GM12878 (cell line): ENCODE measurements around the gene CFAP57. TPM values are rescaled to one million over a fixed set of nuclear protein-coding genes. Genes with fewer than 3 reads are reported as not detected.
A peak's percentile ranks its signal among the peaks of the same experiment; 100 is the strongest.

ENCODE experiments used
- ATAC-seq: fragments of 200-7000 bp; cut with Tn5 transposase; 3 replicates; pipeline ENCODE4 v1.9.1; 2020; ENCODE audit warnings: mild to moderate bottlenecking, moderate library complexity
- BruUV-seq: library from RNA; stranded (reverse); fragments of 400-500 nt; replicated peaks from 2 replicates; lab custom pipeline; 2021; lab: Mats Ljungman, UMichigan
- CTCF ChIA-PET: fragments of 300-600 bp; sonication (Branson Sonifier 250); formaldehyde crosslinking; extraction: SDS; loops from one replicate; lab custom pipeline; 2021; ENCODE audit warnings: inconsistent platforms; lab: Yijun Ruan, JAX
- POLR2A ChIA-PET: fragments of 350-600 bp; formaldehyde crosslinking; extraction: SDS; loops from one replicate; lab custom pipeline; 2021; ENCODE audit warnings: inconsistent platforms; lab: Charles Lee
- RAD21 ChIA-PET: fragments of 300-600 bp; sonication (Branson Sonifier 250); formaldehyde crosslinking; loops from one replicate; lab custom pipeline; 2023; ENCODE audit warnings: antibody characterized with exemption; ENCODE audit not compliant: unreplicated experiment; lab: Charles Lee
- SMC1A ChIA-PET: fragments of 300-600 bp; sonication (Branson Sonifier 250); formaldehyde crosslinking; loops from one replicate; lab custom pipeline; 2023; ENCODE audit not compliant: unreplicated experiment, uncharacterized antibody; lab: Charles Lee
- DNase-seq: peaks from one replicate; pipeline ENCODE4 v3.0.0-alpha.2; 2011; ENCODE audit warnings: low read depth, low spot score
- FAIRE-seq: peaks from 3 replicates; lab custom pipeline; 2011; peaks lifted over from hg19 to GRCh38; lab: Jason Lieb, UNC
- H2AFZ ChIP-seq: 2 replicates; pipeline ENCODE4 v1.6.0; 2011; ENCODE audit warnings: low read depth, low read length, control low read depth; ENCODE audit not compliant: control insufficient read depth
- H3K27ac ChIP-seq: 2 replicates; pipeline ENCODE4 v1.5.1; 2011; ENCODE audit warnings: control low read depth; ENCODE audit not compliant: control insufficient read depth, insufficient read depth
- H3K27me3 ChIP-seq, 2 experiments: replicated peaks in 1 of 2; 2 replicates each; pipeline versions ENCODE4 v1.6.0 to v1.6.1; 2011; ENCODE audit warnings: low read length in 1 of 2; ENCODE audit not compliant: control insufficient read depth in 2 of 2, insufficient read depth in 2 of 2
- H3K36me3 ChIP-seq, 2 experiments: 2 replicates each; pipeline ENCODE4 v1.5.1; 2011; ENCODE audit warnings: low read length in 1 of 2; ENCODE audit not compliant: control insufficient read depth in 2 of 2, insufficient read depth in 2 of 2
- H3K4me1 ChIP-seq: 2 replicates; pipeline ENCODE4 v1.6.1; 2011; ENCODE audit warnings: mild to moderate bottlenecking, low read length, moderate library complexity, mixed read lengths; ENCODE audit not compliant: control insufficient read depth, insufficient read depth
- H3K4me2 ChIP-seq: 2 replicates; pipeline ENCODE4 v1.6.0; 2011; ENCODE audit warnings: control low read depth; ENCODE audit not compliant: control insufficient read depth, insufficient read depth
- H3K4me3 ChIP-seq: fragments of 200-600 bp; sonication (generic); 2 replicates; pipeline ENCODE4 v1.5.1; 2016
- H3K79me2 ChIP-seq: 2 replicates; pipeline ENCODE4 v1.6.0; 2011; ENCODE audit warnings: low read length; ENCODE audit not compliant: control insufficient read depth, insufficient read depth
- H3K9ac ChIP-seq: 2 replicates; pipeline ENCODE4 v1.8.0; 2011; ENCODE audit warnings: low read length, control low read depth, mixed read lengths; ENCODE audit not compliant: control insufficient read depth, insufficient read depth
- H3K9me3 ChIP-seq: replicated peaks from 3 replicates; pipeline ENCODE4 v1.5.1; 2011; ENCODE audit warnings: mild to moderate bottlenecking, low read length; ENCODE audit not compliant: control insufficient read depth, insufficient read depth
- H4K20me1 ChIP-seq: 2 replicates; pipeline ENCODE4 v1.6.0; 2011; ENCODE audit not compliant: control insufficient read depth, insufficient read depth
- BMI1 ChIP-seq: fragments of 450-650 bp; IDR thresholded peaks from 2 replicates; pipeline ENCODE4 v1.6.1; 2016; ENCODE audit warnings: mild to moderate bottlenecking, moderate library complexity, borderline replicate concordance
- CHD4 ChIP-seq: fragments of 200-600 bp; sonication (generic); IDR thresholded peaks from 2 replicates; pipeline ENCODE4 v1.6.1; 2016; ENCODE audit warnings: mild to moderate bottlenecking
- HSF1 ChIP-seq: fragments of 150-350 bp; IDR thresholded peaks from 2 replicates; pipeline ENCODE4 v1.6.1; 2014; ENCODE audit warnings: mild to moderate bottlenecking, low read depth, low read length
- IRF5 ChIP-seq: fragments of 450-650 bp; IDR thresholded peaks from 2 replicates; pipeline ENCODE4 v1.6.1; 2017; ENCODE audit warnings: borderline replicate concordance
- KAT2A ChIP-seq: conservative IDR thresholded peaks from 2 replicates; pipeline ENCODE4 v1.6.1; 2011; ENCODE audit warnings: low read depth, low read length; ENCODE audit not compliant: control insufficient read depth
- MTA2 ChIP-seq: fragments of 450-650 bp; IDR thresholded peaks from 2 replicates; pipeline ENCODE4 v1.6.1; 2016; ENCODE audit warnings: low read depth, mild to moderate bottlenecking, moderate library complexity
- MYB ChIP-seq: fragments of 150-350 bp; IDR thresholded peaks from 2 replicates; pipeline ENCODE4 v1.6.1; 2014; ENCODE audit warnings: mild to moderate bottlenecking, low read depth, low read length, borderline replicate concordance
- NR2C2 ChIP-seq: IDR thresholded peaks from 2 replicates; pipeline ENCODE4 v1.6.1; 2011; ENCODE audit warnings: borderline replicate concordance, low read depth; ENCODE audit not compliant: control insufficient read depth, insufficient read length
- SIN3A ChIP-seq: IDR thresholded peaks from 2 replicates; pipeline ENCODE4 v1.6.1; 2012; ENCODE audit warnings: low read depth, low read length, improper control_type of control experiment
- SMARCA5 ChIP-seq: fragments of 450-650 bp; IDR thresholded peaks from 2 replicates; pipeline ENCODE4 v1.6.1; 2017; ENCODE audit warnings: mild to moderate bottlenecking
- SPI1 ChIP-seq: IDR thresholded peaks from 2 replicates; pipeline ENCODE4 v1.6.1; 2011; ENCODE audit warnings: low read depth, mild to moderate bottlenecking, low read length, moderate library complexity, borderline replicate concordance; ENCODE audit not compliant: insufficient read depth
- whole genome bisulfite sequencing: methylation state at CpG from one replicate; pipeline ENCODE4 v1.1.6; 2016; ENCODE audit warnings: low lambda C conversion rate; ENCODE audit not compliant: insufficient replicate concordance, insufficient coverage; ENCODE audit errors: missing lambda C conversion rate; 5-methylcytosine and 5-hydroxymethylcytosine counted together
- in situ Hi-C: fragments of 300-500 bp; cut with MboI; formaldehyde crosslinking; loops from 9 replicates; pipeline ENCODE4 v1.14.3; 2018; ENCODE audit warnings: mixed read lengths
- intact Hi-C: fragments of 100-400 bp; cut with micrococcal nuclease; formaldehyde crosslinking; loops from one replicate; pipeline ENCODE4 v1.14.2; 2022; ENCODE audit not compliant: unreplicated experiment
- polyA plus RNA-seq, 11 experiments: library from polyadenylated mRNA; depleted of rRNA in 4 of 11; unstranded in 6 of 11; stranded (reverse) in 5 of 11; fragments of >200 nt; fragmentation: Nextera tagmentation in 4 of 11; fragmentation: Illumina TruSeq in 1 of 11; extraction: Ambion mirVana in 4 of 11; extraction: Trizol in 1 of 11; gene quantifications; 1 replicate in 1 of 11; 2 replicates in 10 of 11; pipeline versions ENCODE4 v1.2.1 to v1.2.3, GENCODE V29; 2011 to 2016; ENCODE audit warnings: inconsistent platforms in 2 of 11, missing spikeins in 2 of 11, low read depth in 1 of 11
- total RNA-seq, 4 experiments: library from RNA; depleted of rRNA in 3 of 4; stranded (reverse); fragments of >200 nt in 3 of 4; fragmentation: Illumina TruSeq in 1 of 4; extraction: Trizol in 1 of 4; gene quantifications; 2 replicates each; pipeline versions ENCODE4 v1.2.1 to v1.2.3, GENCODE V29; 2013 to 2021
- TF ChIP-seq, protein P1 (sequence below): IDR thresholded peaks from 2 replicates; pipeline ENCODE4 v1.6.1; 2012; ENCODE audit warnings: improper control_type of control experiment, low read depth, low read length; ENCODE audit not compliant: insufficient replicate concordance

The CFAP57 gene
- total and polyA plus RNA-seq, 10 of the 15 experiments (the other 5 are each of a cell fraction or from before 2014, with no cell fraction given), result 0.45 to 4.8 (median 1.3) TPM

- RAD21 ChIA-PET, result no interaction called here
- no TSS peak for BruUV-seq
- no peak for TF ChIP-seq SIN3A
- no peak for TF ChIP-seq KAT2A
- TF ChIP-seq CHD4, result no peak
- no peak for TF ChIP-seq SMARCA5
- TF ChIP-seq MYB, result no peak
- TF ChIP-seq BMI1, result no peak
- no peak for TF ChIP-seq SPI1
- TF ChIP-seq HSF1, result no peak
- no peak for TF ChIP-seq MTA2
- TF ChIP-seq NR2C2, result no peak
- TF ChIP-seq, protein P1, sequence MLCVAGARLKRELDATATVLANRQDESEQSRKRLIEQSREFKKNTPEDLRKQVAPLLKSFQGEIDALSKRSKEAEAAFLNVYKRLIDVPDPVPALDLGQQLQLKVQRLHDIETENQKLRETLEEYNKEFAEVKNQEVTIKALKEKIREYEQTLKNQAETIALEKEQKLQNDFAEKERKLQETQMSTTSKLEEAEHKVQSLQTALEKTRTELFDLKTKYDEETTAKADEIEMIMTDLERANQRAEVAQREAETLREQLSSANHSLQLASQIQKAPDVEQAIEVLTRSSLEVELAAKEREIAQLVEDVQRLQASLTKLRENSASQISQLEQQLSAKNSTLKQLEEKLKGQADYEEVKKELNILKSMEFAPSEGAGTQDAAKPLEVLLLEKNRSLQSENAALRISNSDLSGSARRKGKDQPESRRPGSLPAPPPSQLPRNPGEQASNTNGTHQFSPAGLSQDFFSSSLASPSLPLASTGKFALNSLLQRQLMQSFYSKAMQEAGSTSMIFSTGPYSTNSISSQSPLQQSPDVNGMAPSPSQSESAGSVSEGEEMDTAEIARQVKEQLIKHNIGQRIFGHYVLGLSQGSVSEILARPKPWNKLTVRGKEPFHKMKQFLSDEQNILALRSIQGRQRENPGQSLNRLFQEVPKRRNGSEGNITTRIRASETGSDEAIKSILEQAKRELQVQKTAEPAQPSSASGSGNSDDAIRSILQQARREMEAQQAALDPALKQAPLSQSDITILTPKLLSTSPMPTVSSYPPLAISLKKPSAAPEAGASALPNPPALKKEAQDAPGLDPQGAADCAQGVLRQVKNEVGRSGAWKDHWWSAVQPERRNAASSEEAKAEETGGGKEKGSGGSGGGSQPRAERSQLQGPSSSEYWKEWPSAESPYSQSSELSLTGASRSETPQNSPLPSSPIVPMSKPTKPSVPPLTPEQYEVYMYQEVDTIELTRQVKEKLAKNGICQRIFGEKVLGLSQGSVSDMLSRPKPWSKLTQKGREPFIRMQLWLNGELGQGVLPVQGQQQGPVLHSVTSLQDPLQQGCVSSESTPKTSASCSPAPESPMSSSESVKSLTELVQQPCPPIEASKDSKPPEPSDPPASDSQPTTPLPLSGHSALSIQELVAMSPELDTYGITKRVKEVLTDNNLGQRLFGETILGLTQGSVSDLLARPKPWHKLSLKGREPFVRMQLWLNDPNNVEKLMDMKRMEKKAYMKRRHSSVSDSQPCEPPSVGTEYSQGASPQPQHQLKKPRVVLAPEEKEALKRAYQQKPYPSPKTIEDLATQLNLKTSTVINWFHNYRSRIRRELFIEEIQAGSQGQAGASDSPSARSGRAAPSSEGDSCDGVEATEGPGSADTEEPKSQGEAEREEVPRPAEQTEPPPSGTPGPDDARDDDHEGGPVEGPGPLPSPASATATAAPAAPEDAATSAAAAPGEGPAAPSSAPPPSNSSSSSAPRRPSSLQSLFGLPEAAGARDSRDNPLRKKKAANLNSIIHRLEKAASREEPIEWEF, result no peak
- TF ChIP-seq IRF5, result no peak
Measured at GRCh38 chr1:43269627-43270375, 97.7 kb downstream of the CFAP57 start, which contains the start of gene TMEM125. TMEM125 (plus strand) TSS chr1:43269983; CDS start chr1:43272723, 2,740 bp downstream.

More at GRCh38 chr1:43269627-43270375, 97.7 kb downstream of the CFAP57 start, which contains the start of gene TMEM125:
- Histone ChIP-seq H4K20me1 (no peaks in the 10 kb centered on the region), H3K4me3 (no peak within 1 kb of the TSS), H3K9ac (no peak within 1 kb of the TSS), H3K79me2 (no peaks in the 10 kb centered on the region), H3K27me3 (no peaks in the 10 kb centered on the region), H3K4me1 (peaks cover 4% of the 10 kb centered on the region; the same call in 1 of the 2 replicates), H2AFZ (no peak within 1 kb of the TSS), H3K4me2 (0 out of 2 replicates have a peak within 1 kb of the TSS, but pooled peaks have one; percentile 13), H3K36me3 (no peaks in the 10 kb centered on the region), H3K9me3 (no peaks in the 10 kb centered on the region), H3K27ac (no peak within 1 kb of the TSS)
- intact Hi-C loops (no loop called here), in situ Hi-C loops (no loop called here)
- ATAC-seq (no peak), DNase-seq (no peak), FAIRE-seq (no peak)
- CTCF ChIA-PET, result no interaction called here
- WGBS, result 49% methylated on average over 7 of the region's 7 CpGs
- POLR2A ChIA-PET, result interaction anchor here (0.6 kb wide), 2 partner anchors 382 to 385 kb away, joined by 3 read pairs; no protein-coding TSS in a partner anchor
- SMC1A ChIA-PET, result no interaction called here
